ENCODE data around the gene ZGPAT.

DNA sequence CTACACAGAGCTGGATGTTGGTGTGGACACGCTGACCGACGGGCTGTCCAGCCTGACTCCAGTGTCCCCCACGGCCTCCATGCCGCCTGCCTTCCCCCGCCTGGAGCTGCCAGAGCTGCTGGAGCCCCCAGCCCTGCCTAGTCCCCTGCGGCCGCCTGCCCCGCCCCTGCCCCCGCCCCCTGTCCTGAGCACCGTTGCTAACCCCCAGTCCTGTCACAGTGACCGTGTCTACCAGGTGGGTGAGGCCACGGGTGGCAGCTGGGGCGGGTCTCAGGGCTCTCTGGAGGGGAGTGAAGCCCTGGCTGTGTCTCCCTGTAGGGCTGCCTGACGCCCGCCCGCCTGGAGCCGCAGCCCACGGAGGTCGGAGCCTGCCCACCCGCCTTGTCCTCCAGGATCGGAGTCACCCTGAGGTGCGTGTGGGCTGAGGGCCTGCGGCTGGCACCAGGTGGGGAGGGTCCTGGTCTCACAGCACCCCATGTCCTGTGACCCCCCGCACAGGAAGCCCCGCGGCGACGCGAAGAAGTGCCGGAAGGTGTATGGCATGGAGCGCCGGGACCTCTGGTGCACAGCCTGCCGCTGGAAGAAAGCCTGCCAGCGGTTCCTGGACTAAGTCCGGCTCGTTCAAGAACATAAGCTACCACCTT is 34.7 kb downstream of the ZGPAT start:
- TF ChIP-seq GATA2 (IDR thresholded peaks at IDR 0.05; ENCODE audit: low read depth, low read length) (no peak), GATA3 (IDR thresholded peaks at IDR 0.05; ENCODE audit: low read depth, low read length) (no peak)

All from SH-SY5Y (cell line).